NCI-H1105 treated with DMSO at 0.1 percent for 48 hours (cell line): ENCODE results near the gene CACNA2D4.
"Not testable (repeated sequence)": the region's sequence is repeated elsewhere in the genome, so short reads cannot be mapped to it uniquely, and the experiment has no call there.

Experiments used
- DNase-seq: peaks from one replicate; lab custom pipeline; 2025; lab: John Stamatoyannopoulos, UW

Gene CACNA2D4

DNA sequence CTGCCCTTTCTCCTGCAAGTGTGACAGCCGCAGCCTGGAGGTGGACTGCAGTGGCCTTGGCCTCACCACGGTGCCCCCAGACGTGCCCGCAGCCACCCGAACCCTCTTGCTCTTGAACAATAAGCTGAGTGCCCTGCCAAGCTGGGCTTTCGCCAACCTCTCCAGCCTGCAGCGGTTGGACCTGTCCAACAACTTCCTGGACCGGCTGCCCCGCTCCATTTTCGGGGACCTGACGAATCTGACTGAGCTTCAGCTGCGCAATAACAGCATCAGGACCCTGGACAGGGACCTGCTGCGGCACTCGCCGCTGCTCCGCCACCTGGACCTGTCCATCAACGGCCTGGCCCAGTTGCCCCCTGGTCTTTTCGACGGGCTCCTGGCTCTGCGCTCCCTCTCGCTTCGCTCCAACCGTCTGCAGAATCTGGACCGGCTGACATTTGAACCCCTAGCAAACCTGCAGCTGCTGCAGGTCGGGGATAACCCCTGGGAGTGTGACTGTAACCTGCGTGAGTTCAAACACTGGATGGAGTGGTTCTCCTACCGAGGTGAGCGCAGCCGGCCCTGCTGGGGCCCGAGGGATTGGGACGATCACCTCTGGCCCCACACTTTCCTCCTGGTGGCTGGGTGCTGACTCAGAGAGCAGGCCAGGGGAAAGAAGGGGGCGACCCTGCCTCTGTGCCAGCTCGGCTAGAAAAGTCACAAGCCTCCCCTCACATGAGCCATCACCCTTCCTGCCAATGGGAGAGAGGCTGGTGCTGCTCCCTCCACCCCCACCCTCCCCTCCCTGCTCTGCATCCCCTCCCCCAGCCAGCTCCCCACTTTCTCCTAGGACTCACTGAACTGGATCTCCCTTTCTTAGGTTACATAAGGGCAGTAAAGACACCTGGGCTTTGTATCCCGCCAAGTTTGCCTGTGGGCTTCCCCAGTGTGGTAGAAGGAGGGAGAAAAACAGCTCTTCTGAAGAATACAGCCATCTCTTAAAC is 87.2 kb downstream of the CACNA2D4 start:
- no peak for DNase-seq

DNA sequence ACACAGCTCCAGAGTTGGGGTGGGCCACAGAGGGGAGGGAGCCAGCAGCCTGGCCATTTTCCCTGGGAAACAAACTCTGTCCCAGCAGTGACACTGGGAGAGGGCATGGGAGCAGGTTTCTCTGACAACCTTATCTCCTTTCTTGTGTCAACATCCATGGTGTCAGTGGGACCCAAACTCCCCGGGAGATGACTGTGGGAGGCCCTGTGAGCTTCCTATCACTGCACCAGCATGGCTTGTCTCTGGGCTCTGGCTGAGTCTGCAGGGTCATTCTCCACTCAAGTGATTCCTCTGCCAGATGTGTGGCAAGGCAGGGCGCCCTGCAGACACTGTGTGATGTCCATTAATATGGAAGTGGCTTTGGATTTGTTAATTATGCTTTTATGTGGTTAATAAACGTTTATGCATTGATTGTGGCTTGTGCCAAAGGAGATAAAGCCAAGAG is 88.0 kb downstream of the CACNA2D4 start:
- DNase-seq, result no peak

DNA sequence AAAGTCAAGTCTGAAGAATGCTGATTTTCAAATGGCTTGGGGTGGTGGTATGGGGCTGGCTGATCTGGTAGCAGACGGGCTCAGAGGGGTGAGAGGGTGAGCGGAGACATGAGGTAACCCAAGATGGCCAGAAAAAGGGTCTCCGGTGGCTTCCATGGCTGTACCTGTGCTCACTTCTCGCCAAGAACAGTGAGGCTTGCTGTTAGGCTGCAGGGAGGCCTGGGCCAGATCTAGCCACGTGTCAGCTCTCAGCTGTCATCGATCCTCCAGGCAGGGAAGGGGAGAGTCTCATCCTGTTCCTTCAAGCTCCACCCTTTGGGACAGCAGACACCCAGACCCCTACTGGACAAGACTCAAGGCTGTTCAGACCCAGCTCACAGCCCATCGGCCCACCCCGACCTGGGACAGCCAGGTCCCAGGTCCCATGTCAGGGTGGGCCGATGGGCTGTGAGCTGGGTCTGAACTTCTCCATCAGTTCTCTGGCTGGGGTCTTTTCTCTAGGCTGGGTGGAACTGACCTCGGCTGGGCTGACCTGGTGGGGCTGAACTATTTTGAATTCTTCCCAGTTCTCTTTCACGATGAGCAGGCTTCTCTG is 89.0 kb downstream of the CACNA2D4 start:
- DNase-seq, result no peak

DNA sequence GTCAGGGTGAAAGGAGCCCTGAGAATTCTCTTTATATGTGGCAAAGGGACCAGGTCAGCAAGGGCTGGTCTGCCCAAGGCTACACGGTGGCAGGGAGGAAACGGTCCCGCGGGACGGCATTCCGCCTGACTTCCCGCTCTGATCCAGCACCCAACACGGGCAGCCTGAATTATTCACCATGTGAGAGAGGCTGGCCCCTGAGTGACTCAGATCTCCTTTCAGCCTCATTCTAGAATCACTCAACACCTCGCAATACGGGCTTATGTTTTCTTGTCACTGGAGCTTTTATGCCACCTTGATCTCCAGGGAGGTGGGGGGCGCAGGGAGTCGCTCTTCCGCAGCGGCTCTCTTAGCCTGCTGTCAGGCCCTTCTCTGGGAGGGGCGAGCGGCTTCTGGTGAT is 89.6 kb downstream of the CACNA2D4 start:
- DNase-seq, result no peak

DNA sequence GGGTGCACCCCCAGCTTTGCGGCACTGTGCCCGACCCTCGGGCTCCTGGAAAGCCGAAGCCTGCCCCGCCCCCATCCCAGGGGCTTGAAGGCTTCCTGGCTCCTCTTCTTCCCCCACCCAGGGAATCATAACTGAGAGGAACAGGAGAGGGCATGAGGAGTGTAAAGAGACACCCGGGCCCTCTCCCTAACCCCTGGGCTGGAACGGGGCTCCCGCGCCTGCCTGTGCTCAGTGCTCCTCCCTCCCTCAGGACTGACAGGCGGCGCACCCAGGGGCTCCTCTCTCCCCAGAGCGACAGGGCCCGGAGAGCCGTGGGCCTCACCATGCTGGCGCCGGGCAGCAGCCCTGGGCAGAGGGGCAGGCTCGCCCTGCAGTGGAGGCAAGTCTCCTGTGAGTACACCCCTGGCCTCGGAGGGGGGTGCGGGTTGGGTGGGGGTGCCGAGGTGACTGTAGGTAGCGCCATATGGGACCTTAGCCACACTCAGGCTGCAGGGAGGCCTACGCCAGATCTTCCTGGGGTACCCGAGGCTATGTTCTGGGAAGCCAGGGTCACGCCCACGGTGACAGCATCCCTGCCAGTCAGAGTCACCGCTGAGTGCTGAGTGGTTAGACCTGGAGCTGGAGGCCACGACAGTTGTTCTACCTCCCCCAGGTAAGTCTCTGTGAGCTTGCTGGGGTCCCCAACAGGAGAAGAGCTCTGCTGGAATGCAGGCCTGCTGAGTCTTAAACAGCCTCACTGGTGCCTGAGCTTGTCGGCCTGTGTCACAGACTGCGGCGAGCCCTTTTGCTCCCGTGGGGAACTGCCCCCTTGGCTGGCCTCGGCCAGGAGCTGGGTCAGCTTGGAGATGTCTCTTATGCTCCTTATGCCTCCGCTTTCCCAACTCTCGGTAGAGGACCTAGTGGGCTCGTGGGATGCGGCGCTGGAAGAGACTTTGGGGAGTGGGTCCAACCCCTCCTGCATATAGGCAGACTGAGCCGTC is 90.3 kb downstream of the CACNA2D4 start:
- DNase-seq, result no peak

DNA sequence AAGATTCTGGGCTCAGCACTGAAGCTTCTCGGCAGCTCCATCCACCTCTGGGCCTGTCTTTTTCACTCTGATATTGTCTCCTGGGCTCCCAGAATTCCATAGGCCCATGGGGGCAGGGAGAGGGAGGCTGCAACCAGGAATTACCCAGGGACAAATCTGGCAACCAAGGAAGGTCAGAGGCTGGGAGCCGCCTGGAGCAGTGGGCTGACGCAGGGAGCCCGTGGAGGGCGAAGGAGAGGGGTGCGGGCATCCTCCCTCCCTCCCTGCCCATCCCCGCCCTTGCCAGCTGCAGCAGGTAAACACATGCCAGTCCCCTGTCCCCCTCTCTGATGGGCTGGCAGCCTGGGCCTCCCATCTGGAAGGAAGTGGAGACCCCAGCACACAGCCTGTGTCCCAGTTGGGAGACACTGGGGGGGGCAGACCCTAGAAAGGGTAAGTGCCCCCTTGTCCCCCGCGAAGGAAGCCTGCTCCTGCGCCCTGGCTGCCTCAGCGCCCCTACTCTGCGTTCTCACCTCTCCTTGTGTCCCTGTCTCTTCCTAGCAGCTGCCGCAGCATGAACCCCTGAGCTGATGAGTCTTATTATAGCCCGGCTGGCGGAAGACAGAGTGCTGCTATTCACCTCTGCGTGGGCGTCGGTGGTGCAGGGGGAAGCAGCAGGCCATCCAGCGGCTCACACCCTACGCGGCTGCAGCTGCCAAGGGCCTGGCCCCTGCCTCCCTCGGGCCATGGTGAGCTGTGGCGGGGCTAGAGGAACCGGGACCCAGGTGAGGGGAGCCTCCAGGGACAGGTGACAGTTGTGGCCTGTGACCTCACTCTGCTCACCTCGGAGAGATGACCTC is 91.4 kb downstream of the CACNA2D4 start:
- no peak for DNase-seq

DNA sequence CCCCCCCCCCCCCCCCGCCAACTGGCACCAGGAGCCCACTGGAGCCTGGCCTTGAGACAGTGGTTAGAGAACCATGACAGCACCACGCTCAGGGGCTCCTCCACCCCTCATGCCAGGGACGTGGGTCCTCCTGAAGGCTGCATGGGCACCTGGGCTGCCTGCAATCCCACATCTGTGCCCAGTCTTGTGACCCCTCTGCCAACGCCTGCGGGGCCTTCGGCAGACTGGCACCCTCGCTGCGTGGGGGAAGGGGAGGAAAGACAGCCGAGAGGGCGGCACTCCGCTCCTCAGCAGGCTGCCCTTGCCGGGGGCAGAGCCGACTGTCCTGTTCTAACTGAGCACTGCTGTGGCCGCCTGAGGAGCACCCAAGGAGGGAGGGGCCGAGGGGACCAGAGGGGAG is 92.1 kb downstream of the CACNA2D4 start:
- DNase-seq, result no peak

DNA sequence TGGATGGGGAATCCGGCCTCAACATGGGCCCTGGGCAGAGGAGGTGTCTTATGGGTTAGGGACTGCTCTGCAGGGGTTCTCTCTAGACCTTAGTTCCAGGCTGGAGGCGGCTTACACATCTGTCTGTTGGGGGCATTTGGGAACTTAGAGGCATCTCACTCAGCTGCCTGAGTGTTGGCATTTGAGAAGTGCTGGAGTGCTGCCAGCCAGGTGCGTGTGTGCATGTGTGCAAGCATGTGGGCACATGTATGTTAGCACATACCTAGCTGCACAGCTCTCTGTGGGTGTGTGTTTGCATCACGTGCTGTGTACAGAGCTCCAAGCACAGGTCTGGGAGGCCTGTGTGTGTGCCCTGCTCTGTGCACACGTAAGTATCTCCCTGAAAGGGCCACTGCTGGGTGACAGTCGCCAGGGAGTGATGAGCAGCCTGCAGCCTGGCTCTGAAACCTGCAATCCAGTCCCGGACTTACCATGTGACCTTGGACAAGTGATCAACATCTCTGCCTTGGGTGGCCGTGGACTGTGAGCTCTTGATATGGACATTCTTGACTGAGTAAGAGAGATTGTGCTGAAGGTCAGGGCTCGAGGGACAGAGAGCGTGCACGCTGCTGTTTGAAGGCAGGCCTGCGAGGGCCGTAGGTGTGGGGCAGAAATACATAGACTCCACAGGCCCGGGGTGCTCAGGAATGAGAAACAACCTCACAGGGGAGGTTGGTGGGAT is 92.9 kb downstream of the CACNA2D4 start:
- no peak for DNase-seq

DNA sequence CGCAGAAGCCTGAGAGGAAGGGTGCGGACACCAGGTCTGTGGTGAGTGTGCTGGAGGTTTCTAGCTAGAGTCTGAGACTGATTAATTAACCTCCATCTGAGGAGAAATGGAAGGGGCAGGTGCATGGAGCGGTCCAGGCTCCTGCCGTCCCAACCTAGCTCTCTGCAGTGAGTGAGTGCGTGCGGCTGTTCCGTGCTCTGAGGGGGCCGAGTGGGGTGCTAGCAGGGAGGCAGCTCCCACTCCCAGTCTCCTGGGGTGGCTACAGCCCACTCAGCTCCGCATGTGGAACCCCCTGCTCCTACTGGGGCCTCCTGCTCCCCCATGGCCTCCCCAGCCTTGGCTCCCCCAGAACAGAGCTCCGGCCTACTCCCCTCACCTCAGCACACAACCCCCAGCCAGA is 95.2 kb downstream of the CACNA2D4 start:
- no peak for DNase-seq

DNA sequence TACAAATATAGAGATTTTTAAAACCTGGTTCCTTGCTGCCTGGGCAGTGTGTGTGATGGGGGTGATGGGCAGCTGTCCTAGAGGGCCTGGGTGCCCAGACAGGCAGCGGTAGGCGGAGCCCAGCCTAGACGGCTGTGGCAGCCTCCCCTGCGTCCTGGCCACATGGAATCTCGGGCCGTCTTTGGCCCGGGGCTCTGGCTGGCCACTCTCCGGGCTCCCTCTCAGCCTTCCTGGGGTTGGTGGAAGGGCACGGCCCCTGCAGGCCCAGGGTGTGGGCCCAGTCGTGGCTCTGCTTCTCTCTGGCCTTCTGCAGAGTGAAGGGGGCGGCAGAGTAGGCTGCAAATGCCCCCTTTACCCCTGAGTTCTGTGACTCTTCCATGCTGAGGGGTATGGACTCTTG is 95.8 kb downstream of the CACNA2D4 start:
- no peak for DNase-seq

DNA sequence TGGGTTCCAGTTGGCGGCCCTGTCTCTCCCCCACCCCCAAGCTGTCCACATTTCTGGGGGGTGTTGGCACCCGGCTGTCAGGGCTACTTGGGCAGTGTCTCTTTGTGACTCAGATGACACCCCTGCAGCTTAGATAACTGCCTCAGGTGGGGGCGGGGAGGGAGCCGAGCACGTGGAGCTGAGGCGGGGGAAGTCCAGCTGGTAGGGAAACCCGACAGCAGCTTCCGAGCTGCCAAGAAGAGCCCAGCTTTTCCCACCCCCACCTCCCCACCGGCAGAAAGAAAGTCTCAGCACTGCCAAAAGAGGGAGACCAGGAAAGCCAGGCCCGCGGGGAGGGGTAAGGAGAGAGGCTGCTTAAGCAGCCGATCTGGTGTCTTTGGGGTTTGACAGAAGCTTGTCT is 96.6 kb downstream of the CACNA2D4 start:
- no peak for DNase-seq

DNA sequence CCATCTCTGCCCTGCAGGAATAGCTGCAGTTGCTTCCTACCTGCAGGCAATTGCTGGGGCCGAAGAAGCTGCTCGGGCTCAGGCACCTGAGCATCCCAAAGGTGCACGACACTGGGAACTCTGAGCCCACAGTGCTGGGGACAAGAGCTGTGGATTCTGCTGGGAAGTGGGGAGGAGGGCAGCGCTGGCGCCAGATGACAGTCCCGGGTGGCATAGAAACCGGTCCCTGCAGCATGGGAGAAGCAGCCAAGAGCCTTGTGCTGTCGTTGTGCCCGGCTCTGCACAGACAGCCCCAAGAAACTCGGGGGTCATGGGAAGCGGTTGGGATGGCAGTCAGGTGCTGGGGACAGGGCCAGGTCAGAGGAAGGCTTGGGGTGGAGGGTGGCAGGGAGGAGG is 97.6 kb downstream of the CACNA2D4 start:
- DNase-seq, result no peak

DNA sequence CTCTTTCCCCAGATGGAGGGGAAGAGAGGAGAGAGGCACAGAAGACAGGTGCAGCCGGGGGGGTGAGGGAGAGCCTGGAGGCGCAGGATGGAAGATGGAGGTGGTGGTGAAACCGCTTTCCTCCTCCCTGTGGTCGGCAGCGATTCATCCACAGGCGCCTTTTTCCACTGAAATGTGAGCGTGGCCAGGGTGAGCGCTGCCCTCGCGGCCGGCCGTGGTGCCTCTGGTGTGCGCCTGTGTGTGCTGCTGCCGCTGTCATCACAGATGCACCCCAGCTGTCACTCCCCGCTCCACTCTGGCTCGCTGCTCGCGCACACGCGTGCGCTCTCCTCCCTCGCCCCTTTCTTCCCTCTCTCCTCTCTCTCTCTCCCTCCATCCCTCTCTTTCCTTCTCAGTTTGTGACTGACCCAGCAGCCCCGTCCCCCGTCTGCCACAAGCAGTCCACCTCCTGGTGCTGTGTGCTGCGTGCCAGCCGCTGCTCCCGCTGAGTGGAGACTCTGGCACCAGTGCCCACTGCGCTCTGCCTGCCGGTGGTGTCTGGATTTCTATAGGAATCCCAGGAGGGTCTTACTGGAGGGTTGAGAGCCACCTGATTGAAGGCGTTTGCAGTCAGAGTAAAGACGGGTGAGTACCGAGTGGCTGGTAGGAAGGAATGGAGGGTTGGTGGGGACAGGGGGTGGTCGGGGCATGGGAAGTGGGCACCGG is 98.1 kb downstream of the CACNA2D4 start, which contains the start of gene LRTM2:
LRTM2 (plus strand) TSS at position 375 of the 705 bp plus-strand sequence. CDS start 7,584 bp downstream, outside the sequence.
- no peak for DNase-seq

DNA sequence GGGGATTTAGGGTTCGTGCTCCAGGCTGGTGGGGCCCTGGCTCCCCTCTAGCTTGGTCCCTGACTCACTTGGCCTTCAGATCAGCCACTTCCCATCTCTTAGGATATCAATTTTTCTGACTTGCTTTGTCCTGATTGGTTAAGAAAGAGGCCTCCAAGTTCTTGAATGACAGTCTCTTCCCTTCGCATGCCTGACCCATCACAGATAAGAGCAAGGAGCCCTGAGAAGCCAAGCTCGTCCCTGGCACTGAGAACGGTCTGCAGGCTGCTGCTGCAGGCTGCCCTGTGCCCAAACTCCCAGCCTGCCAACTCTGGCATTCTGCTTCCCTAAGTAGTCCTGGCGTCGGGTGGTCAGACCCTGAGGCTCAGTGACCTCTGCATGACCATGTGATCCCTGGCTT is 98.9 kb downstream of the CACNA2D4 start:
- DNase-seq, result no peak

DNA sequence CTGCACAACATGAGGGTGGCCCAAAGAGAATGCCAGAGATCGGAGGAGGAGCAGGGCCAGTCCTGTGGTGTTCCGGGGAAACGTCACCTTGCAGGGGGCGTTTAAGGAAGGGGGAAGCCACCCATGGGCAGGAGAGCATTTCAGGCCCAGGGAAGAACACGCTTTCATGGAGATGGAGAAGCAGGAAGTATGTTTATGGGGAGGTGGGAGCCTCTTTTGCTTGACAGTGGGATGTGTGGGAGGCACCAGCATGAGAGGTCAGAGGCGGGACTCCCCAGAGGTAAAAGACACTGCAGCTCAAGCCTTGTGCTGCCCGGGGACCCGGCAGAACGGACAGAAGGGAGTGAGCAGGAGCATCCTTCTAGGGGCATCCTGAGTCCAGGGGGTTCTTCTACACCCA is 99.4 kb downstream of the CACNA2D4 start:
- no peak for DNase-seq

DNA sequence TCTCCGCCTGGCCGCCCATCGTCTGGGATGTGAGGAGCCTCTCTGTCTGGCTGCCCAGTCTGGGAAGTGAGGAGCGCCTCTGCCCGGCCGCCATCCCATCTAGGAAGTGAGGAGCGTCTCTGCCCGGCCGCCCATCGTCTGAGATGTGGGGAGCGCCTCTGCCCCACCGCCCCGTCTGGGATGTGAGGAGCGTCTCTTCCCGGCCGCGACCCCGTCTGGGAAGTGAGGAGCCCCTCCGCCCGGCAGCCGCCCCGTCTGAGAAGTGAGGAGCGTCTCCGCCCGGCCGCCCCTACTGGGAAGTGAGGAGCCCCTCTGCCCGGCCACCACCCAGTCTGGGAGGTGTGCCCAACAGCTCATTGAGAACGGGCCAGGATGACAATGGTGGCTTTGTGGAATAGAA is 100.5 kb downstream of the CACNA2D4 start:
- not testable (repeated sequence) for DNase-seq

DNA sequence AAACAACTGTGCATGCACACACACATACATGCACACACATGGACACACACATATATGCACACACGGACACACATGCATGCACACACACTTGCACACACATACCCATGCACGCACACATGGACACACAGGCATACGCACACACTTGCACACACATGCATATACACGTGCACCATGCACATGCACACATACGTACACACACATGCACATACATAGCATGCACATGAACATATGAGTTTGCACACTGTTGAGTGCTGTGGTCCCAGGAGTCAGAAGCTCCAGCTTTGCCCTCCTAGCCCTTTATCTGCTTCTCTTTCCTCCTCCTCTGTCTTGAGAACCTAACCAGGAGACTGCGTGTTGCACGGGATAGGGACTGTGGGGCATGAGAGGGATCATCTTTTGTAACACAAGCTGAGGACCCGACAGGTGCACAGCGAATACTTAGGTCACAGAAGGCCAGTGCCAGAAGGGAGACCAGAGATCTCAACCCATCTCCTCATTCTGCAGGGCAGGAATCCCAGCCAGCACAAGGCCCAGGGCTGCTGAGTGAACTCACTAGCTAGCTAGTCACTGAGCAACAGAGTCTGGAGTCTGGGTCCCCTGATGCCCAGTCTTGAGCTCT is 101.6 kb downstream of the CACNA2D4 start:
- no peak for DNase-seq

DNA sequence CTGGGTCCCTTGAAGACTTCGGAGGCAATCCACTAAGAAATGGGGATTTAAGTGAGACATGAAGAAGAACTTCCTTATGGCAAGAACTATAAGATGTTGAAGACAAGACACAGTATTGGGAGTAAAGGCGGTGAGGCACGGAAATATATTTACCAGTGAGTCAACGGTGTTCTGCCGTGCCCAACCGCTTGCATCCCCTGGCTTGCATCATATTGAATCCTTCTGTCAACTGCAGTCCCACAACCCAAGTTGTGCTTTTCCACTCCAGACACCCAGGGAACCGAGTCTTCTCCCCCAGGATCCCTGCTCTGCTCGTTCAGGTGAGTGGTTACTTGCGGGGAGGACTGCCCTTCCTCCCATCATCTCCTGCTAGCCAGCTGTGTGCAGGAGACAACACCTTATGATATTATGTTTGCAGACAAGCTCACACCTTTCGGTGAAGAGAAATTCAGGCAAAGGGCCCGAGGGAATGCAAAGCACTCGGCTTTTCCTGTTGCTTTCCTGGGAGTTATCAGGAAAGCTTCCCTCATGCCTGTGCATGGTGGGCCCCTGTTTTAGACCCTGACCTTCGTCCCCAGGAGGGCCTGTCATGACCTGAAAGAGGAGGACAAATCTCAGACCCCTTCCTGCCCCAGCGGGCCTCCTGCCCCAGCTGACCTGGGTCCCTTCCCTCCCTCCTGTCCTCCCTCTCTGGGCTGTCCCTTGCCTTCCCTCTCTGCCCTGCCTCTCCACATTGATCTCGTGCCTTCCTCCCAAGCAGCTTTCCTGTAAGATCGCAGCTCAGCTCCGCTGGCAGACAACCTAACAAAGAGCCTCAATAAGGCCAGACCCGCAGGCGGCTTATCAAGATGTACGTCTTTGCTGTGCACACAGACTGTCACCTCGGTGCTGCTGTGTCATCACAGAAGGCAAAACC is 102.4 kb downstream of the CACNA2D4 start:
- DNase-seq, result no peak
